A549 treated with CpdA at 1 μM for 4 hours (cell line): ENCODE data around the gene PIH1D1. TPM values are rescaled to one million over a fixed set of nuclear protein-coding genes. Genes with fewer than 3 reads are reported as not detected.

Experiments
- total RNA-seq: library from RNA; stranded (reverse); fragments of 200-300 nt; extraction: Qiagen RNA extraction; gene quantifications from 5 replicates; pipeline ENCODE4 v1.2.3, GENCODE V29; 2022; ENCODE audit warnings: low read depth

PIH1D1 gene
- 92.8 to 102 TPM (median 100 TPM) in 5 replicates for total RNA-seq

DNA sequence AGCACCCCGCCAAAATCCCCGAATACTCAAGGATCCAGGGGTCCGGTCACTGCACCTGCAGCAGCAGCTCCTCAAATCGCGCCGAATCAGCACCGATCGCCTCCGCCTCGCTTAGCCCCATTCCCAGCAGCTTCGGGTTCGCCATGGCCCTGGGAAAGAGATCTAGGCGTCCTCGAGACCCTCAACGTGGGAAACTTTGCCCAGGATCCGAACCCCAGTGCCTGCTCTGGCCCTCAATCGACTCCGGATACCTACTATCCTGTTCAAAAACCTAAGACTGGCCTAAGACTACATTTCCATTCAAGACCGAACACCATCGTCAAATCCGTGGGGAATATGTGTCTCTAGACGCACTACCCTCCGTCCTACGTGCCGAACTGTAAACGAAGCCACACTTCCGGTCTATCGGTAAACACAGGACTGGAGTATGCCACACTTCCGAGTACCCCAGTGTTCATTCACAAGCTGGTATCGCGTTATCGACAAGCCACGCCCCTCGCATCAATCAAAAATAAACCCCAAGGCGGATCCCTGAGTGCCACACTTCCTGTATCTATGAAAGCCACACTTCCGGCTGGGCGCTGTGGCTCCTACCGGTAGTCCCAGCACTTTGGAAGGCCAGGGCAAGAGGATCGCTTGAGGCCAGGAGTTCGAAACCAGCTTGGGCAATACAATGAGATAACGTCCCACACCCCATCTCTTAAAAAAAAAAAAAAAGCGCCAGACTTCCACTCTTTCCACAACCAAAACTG is at the start of gene PIH1D1:
Gene PIH1D1 (minus strand): TSS at position 385 of the 752 bp plus-strand sequence. CDS start 240 bp downstream, at position 145.

DNA sequence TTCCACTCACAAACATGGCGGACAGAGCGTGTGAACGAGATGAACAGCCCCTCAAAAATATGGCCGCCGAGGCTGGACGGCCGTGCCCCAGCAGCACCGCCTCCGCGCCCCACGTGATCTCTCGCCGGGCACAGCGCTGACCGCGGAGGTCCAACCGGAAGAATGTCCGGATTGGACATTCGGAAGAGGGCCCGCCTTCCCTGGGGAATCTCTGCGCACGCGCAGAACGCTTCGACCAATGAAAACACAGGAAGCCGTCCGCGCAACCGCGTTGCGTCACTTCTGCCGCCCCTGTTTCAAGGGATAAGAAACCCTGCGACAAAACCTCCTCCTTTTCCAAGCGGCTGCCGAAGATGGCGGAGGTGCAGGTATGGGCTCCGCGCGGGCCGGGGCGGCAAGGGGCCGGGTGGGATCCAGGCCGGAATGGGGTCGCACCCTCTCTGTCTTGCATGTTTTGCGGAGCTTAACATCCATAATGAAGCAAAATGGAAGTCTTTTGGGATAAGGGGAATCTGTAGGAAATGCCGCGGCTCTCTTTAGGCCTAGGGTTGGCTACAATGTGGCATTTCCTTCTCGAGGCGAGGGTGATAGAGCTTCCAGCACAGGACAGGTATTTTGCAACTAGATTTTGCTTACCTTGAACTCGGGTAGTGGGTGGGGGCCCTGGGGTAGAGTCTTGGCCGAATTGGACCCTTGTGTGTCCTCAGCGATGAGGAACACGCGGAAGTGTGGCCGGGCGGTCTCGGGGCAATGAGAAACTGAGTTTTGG is 35.8 kb upstream of the PIH1D1 start, which contains the start of gene RPL13A:
Gene RPL13A (plus strand): TSS at position 332 of the 769 bp plus-strand sequence. CDS start 22 bp downstream, at position 354.

DNA sequence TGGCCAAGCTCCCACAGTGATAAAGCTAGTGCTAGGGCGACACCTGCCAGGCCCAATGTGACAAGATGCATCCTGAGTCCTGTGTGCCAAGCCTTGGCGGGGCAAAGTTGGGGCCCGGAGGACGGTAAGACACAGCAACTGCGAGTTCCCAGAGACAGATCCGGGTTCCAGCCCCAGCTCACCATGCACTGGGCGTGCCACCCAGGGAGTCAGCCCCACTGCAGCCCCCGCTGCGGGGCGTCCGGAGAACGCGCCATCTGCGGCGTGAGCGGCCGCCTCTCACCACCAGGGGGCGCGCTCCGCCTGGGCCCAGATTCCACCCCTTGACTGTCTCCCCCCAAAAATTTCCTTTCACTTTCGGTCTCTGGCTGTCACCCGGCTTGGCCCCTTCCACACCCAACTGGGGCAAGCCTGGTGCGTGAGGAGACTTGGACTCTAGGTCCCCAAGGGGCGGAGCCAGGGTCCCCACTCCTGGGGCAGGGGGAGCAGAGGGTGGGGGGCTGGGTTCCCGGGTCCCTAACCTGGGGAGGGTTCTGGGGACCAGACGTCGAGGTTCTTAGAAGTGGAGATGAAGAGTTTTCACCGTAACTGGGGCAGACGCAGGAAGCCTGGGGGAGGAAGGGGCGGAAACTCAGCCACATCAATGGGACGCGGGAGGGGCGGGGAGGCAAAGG is 22.4 kb upstream of the PIH1D1 start, which contains the start of gene FLT3LG:
Gene FLT3LG (plus strand): TSS at position 348 of the 674 bp plus-strand sequence. CDS start 425 bp downstream, outside the sequence.

DNA sequence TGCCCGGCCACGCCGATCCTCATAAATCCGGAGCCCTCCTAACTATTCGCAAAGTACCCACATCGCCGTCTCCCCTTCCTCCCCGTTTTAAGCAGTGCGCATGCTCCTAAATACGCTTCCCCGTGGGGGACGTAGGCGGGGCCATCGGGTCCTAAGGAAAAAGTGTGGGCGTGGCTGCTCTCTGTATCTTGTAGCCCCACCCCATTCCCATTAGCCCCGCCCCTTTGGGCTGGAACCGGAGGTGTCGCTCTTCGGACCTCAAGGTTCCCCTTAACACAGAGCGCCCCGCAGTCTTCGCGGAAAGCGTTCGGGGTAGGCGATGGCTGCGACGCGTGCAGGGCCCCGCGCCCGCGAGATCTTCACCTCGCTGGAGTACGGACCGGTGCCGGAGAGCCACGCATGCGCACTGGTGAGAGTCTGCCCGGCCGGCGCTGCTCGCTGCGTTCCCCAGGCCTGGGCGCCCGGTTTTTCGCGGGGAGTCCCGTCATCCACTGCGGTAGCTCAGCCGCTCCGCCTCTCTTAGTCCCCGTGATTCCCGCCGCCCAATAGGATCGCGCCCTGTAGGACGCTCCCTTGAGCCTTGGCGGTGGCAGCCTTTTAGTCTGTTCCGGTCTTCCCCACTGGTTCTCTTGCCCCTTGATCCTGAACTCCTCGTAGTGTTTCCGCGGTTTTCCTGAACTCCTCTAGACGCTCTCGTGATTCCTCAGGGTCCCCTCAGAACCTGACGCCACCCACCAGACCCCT is 1.6 kb upstream of the PIH1D1 start, which contains the start of gene ALDH16A1:
Gene ALDH16A1 (plus strand): TSS at position 213 of the 744 bp plus-strand sequence. CDS start 107 bp downstream, at position 320.

DNA sequence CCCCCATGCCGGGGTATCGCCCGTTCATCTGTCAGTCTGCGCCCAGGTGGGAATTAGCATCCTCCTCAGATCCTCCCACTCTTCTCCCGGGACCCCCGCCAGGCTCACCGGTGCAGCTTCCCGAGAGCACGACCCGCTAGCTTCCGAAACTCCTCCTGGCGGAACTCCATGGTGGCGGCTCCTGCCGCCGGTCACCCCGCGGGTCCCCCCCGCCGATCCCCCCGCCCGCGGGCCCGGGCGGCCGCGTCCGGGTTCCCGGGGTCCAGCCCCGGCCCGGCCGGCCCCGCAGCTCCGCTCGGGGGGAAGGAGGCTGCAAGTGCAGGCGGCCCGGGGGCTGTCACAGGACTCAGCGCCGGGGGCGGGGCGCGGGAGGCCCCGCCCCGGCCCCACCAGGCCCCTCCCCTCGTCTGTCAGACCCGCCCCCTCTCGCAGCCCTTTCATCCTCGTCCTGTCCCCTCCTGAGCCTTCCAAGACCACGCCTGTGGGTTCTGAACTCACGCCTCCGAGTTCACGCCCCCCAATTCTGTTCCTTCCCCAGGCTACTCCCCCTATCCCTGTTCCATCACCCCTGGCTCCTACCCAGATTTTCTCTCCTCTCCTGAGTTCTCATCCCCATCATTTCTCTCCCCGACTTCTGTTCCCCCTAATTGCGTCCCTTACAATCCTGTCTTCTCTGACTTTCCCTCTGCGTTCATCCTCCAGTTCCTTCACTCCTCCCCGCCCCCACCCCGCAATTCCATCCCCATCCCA is 10.2 kb downstream of the PIH1D1 start, which contains the start of gene SLC17A7:
Gene SLC17A7 (minus strand): TSS at position 318 of the 750 bp plus-strand sequence. CDS start 148 bp downstream, at position 170.

DNA sequence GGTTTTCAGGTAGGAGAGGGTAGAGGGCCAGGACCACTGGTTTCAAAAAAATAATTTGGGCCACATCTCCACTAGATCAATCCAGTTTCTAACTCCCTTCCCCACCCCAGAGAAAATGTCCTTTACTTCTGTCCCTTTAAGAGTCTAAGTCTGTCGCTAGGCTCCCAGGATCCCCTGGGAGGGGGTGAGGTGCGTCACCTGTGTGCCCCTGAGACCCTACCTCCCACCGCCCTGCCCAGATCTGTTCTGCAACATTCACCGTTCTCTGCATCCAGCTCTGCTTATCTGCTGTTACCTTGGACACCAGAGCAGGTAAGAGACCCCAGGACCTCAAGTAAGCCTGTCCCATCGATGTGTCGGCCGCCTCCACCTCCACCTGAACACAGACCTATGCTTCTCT is 26.4 kb downstream of the PIH1D1 start, which contains the start of gene GFY:
Gene GFY (plus strand): TSS at position 211 of the 400 bp plus-strand sequence. CDS start 1,043 bp downstream, outside the sequence.

DNA sequence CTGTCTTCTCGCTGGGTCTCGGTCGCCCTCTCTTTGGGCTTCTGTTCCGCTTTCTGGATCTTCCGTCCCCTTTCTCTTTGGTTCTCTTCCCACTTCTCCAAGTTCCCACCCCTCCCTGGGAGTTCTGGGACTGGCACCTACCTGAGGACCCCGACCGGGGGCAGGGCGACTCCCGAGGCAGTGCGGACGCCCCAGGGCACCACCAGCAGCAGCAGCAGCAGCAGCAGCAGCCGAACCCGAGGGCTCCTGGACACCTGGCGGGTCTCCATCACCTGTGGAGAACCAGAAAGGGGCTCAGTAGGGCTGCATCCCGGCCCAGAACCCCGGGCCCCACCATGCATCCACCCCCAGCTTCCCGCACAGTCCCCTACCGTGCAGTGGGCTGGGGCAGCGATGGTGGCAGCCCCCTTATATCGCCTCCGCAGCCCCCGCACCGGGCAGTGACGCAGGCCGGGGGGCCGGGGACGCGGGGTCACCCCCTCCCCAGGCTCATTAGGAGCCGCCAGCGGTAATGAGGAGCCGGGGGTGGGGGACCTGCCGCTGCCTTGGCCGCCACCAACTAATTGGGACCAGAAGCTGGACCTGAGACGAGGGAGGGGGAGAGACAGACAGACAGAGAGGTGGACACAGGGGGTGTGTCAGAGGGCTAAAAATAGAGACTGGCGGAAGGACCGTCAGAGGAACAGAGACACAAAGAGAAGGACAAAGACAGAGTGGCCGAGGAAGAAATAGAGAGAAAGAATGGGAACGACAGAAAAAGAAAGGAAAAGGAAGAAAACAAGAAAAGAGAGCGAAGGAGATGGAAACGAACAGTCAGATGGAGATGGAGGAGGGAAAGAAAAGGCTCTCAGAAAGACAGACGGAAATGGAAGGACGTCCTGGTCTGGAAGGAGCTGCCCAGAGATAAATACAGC is 28.3 kb downstream of the PIH1D1 start, which contains the start of gene PTH2:
Gene PTH2 (minus strand): TSS at position 371 of the 914 bp plus-strand sequence. CDS start 102 bp downstream, at position 269.

Other genes with a start within 250 kb of the PIH1D1 start
- gene SLC6A16, start 126.6 kb downstream of the PIH1D1 start, total RNA-seq: 1.0 to 1.3 TPM (median 1.1 TPM) in 5 replicates
- gene CD37, start 116.4 kb downstream of the PIH1D1 start, total RNA-seq: not detected in 5 replicates
- 14.6 to 19.1 TPM (median 16.8 TPM) in 5 replicates for gene TEAD2, start 89.4 kb downstream of the PIH1D1 start, total RNA-seq
- 0.30 to 0.81 TPM (median 0.47 TPM) in 4 of 5 replicates, not detected in the other for gene DKKL1, start 87.9 kb downstream of the PIH1D1 start, total RNA-seq
- gene KASH5, start 63.6 kb downstream of the PIH1D1 start, total RNA-seq: not detected in 5 replicates
- gene PTH2, start 28.4 kb downstream of the PIH1D1 start, total RNA-seq: not detected in 5 replicates
- 0.22 to 0.31 TPM (median 0.26 TPM) in 4 of 5 replicates, not detected in the other for gene GFY, start 26.4 kb downstream of the PIH1D1 start, total RNA-seq
- 0.58 to 0.68 TPM (median 0.62 TPM) in 5 replicates for gene SLC17A7, start 10.3 kb downstream of the PIH1D1 start, total RNA-seq
- gene ALDH16A1, start 1.4 kb upstream of the PIH1D1 start, total RNA-seq: 18.2 to 27.7 TPM (median 23.6 TPM) in 5 replicates
- gene FLT3LG, start 22.4 kb upstream of the PIH1D1 start, total RNA-seq: 1.3 to 1.7 TPM (median 1.3 TPM) in 5 replicates
- gene RPL13A, start 35.8 kb upstream of the PIH1D1 start, total RNA-seq: 3,996 to 4,378 TPM (median 4,082 TPM) in 5 replicates
- gene RPS11, start 44.6 kb upstream of the PIH1D1 start, total RNA-seq: 3,847 to 4,288 TPM (median 4,148 TPM) in 5 replicates
- gene FCGRT, start 60.8 kb upstream of the PIH1D1 start, total RNA-seq: 22.9 to 31.3 TPM (median 28.2 TPM) in 5 replicates
- 1.1 to 2.4 TPM (median 2.2 TPM) in 5 replicates for gene RCN3, start 76.2 kb upstream of the PIH1D1 start, total RNA-seq
- 81.8 to 113 TPM (median 104 TPM) in 5 replicates for gene NOSIP, start 128.7 kb upstream of the PIH1D1 start, total RNA-seq
- gene PRRG2, start 129.5 kb upstream of the PIH1D1 start, total RNA-seq: 0.64 to 0.93 TPM (median 0.73 TPM) in 5 replicates
- 26.3 to 33.5 TPM (median 29.6 TPM) in 5 replicates for gene PRR12, start 139.4 kb upstream of the PIH1D1 start, total RNA-seq
- 78.0 to 135 TPM (median 125 TPM) in 5 replicates for gene RRAS, start 188.3 kb upstream of the PIH1D1 start, total RNA-seq
- 45.8 to 71.4 TPM (median 69.7 TPM) in 5 replicates for gene SCAF1, start 190.4 kb upstream of the PIH1D1 start, total RNA-seq
- 90.0 to 124 TPM (median 114 TPM) in 5 replicates for gene IRF3, start 214.0 kb upstream of the PIH1D1 start, total RNA-seq
- 53.6 to 76.6 TPM (median 68.8 TPM) in 5 replicates for gene BCL2L12, start 214.1 kb upstream of the PIH1D1 start, total RNA-seq
- 399 to 454 TPM (median 422 TPM) in 5 replicates for gene PRMT1, start 225.5 kb upstream of the PIH1D1 start, total RNA-seq
- 3.9 to 7.0 TPM (median 6.8 TPM) in 5 replicates for gene ADM5, start 237.8 kb upstream of the PIH1D1 start, total RNA-seq
- gene CPT1C, start 239.3 kb upstream of the PIH1D1 start, total RNA-seq: 13.3 to 15.1 TPM (median 13.5 TPM) in 5 replicates